OCI-LY7 (cell line): ENCODE measurements around the gene OR13C4.

ENCODE experiments used
- EZH2phosphoT487 ChIP-seq: fragments of 200-600 bp; sonication (generic); IDR thresholded peaks from 2 replicates; pipeline ENCODE4 v1.6.1; 2018; ENCODE audit warnings: low read depth, borderline replicate concordance, mild to moderate bottlenecking, mixed run types, antibody characterized with exemption, low read length, moderate library complexity, mixed read lengths
- TF ChIP-seq, protein P1 (sequence below): fragments of 200-600 bp; sonication (generic); conservative IDR thresholded peaks from 2 replicates; pipeline ENCODE4 v1.5.1; 2014; ENCODE audit warnings: mild to moderate bottlenecking, antibody characterized with exemption, low read length, moderate library complexity, mixed read lengths

DNA sequence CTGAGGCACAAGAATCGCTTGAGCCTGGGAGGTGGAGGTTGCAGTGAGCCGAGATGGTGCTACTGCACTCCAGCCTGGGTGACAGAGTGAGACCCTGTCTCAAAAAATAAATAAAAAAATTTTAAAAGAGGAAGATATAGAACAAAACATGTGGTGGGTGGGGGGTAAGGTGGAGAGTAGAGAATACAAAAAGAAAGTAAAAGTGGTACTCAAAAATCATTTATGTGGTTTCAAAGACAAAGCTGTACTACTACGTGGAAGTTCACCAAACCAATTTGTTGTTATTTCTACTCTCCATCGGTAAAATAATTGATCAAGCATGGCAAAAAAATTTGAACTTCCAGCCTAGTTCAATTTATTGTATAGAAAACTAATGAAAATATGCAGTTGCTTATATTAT, 17.6 kb upstream of the OR13C4 start:
- TF ChIP-seq, protein P1, sequence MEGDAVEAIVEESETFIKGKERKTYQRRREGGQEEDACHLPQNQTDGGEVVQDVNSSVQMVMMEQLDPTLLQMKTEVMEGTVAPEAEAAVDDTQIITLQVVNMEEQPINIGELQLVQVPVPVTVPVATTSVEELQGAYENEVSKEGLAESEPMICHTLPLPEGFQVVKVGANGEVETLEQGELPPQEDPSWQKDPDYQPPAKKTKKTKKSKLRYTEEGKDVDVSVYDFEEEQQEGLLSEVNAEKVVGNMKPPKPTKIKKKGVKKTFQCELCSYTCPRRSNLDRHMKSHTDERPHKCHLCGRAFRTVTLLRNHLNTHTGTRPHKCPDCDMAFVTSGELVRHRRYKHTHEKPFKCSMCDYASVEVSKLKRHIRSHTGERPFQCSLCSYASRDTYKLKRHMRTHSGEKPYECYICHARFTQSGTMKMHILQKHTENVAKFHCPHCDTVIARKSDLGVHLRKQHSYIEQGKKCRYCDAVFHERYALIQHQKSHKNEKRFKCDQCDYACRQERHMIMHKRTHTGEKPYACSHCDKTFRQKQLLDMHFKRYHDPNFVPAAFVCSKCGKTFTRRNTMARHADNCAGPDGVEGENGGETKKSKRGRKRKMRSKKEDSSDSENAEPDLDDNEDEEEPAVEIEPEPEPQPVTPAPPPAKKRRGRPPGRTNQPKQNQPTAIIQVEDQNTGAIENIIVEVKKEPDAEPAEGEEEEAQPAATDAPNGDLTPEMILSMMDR = no peak
- TF ChIP-seq EZH2phosphoT487 = no peak
